SK-N-SH treated with all-trans-retinoic acid at 6 μM for 48 hours (cell line): ENCODE data around the gene RFC3.

ENCODE experiments used
- ARNTL ChIP-seq: fragments of 450-650 bp; formaldehyde crosslinking; IDR thresholded peaks from 2 replicates; pipeline ENCODE4 v1.5.0; 2020; ENCODE audit warnings: low read depth, mild to moderate bottlenecking, moderate library complexity, borderline replicate concordance
- BACH2 ChIP-seq: fragments of 250-450 bp; sonication (Bioruptor Pico); IDR thresholded peaks from 2 replicates; pipeline ENCODE4 v1.9.0; 2021; ENCODE audit warnings: mild to moderate bottlenecking, borderline replicate concordance
- CREB5 ChIP-seq: fragments of 250-450 bp; sonication (Bioruptor Pico); IDR thresholded peaks from 2 replicates; pipeline ENCODE4 v1.5.1; 2020; ENCODE audit warnings: low read depth, mild to moderate bottlenecking, moderate library complexity
- CSDC2 ChIP-seq: fragments of 250-450 bp; sonication (Bioruptor Pico); IDR thresholded peaks from 2 replicates; pipeline ENCODE4 v1.5.0; 2020; ENCODE audit warnings: mild to moderate bottlenecking, moderate library complexity
- CSRNP3 ChIP-seq: fragments of 250-450 bp; sonication (Bioruptor Pico); IDR thresholded peaks from 2 replicates; pipeline ENCODE4 v1.5.1; 2021; ENCODE audit warnings: mild to moderate bottlenecking, moderate library complexity
- RARB ChIP-seq: fragments of 250-450 bp; sonication (Bioruptor Pico); IDR thresholded peaks from 2 replicates; pipeline ENCODE4 v1.8.0; 2021; ENCODE audit warnings: mild to moderate bottlenecking, moderate library complexity
- TCF4 ChIP-seq: fragments of 250-450 bp; sonication (Bioruptor Pico); IDR thresholded peaks from 2 replicates; pipeline ENCODE4 v1.8.0; 2021; ENCODE audit warnings: mild to moderate bottlenecking, moderate library complexity, borderline replicate concordance
- TOX ChIP-seq: fragments of 250-450 bp; sonication (Bioruptor Pico); IDR thresholded peaks from 2 replicates; pipeline ENCODE4 v1.8.0; 2021; ENCODE audit warnings: mild to moderate bottlenecking, moderate library complexity, borderline replicate concordance
- ZC3H10 ChIP-seq: fragments of 250-450 bp; sonication (Bioruptor Pico); IDR thresholded peaks from 2 replicates; pipeline ENCODE4 v1.5.1; 2021; ENCODE audit warnings: mild to moderate bottlenecking, moderate library complexity
- ZNF70 ChIP-seq: fragments of 450-650 bp; formaldehyde crosslinking; IDR thresholded peaks from 2 replicates; pipeline ENCODE4 v1.5.0; 2020; ENCODE audit warnings: mild to moderate bottlenecking, moderate library complexity
- TF ChIP-seq, protein P1 (sequence below): fragments of 250-450 bp; sonication (Bioruptor Pico); IDR thresholded peaks from 2 replicates; pipeline ENCODE4 v1.8.0; 2020; ENCODE audit warnings: mild to moderate bottlenecking, moderate library complexity, borderline replicate concordance

DNA sequence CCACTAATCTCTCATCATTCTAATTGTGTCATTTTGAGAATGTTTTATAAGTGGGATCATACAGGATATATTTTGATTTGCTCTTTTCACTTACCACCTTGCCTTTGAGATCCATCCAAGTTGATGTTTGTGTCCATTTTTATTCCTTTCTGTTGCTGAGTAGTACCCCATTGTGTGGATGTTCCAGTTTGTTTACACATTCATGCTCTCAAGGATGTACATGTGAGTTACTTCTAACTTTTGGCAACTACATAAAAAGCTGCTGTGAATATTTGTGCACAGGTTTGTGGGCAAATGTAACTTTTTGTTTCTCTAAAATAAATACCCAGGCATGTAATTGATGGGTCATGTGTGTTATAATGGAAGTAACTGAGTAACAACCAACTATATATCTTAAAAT lies 64.9 kb downstream of the RFC3 start:
- TF ChIP-seq ZC3H10 (CRISPR knock-in tag) (no peak), CSDC2 (CRISPR knock-in tag) (no peak), ZNF70 (CRISPR knock-in tag) (no peak), RARB (CRISPR knock-in tag) (no peak), ARNTL (CRISPR knock-in tag) (no peak), TCF4 (CRISPR knock-in tag) (no peak), CSRNP3 (no peak), BACH2 (CRISPR knock-in tag) (no peak), TOX (no peak), CREB5 (CRISPR knock-in tag) (no peak)
- TF ChIP-seq, protein P1, sequence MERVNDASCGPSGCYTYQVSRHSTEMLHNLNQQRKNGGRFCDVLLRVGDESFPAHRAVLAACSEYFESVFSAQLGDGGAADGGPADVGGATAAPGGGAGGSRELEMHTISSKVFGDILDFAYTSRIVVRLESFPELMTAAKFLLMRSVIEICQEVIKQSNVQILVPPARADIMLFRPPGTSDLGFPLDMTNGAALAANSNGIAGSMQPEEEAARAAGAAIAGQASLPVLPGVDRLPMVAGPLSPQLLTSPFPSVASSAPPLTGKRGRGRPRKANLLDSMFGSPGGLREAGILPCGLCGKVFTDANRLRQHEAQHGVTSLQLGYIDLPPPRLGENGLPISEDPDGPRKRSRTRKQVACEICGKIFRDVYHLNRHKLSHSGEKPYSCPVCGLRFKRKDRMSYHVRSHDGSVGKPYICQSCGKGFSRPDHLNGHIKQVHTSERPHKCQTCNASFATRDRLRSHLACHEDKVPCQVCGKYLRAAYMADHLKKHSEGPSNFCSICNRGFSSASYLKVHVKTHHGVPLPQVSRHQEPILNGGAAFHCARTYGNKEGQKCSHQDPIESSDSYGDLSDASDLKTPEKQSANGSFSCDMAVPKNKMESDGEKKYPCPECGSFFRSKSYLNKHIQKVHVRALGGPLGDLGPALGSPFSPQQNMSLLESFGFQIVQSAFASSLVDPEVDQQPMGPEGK, result no peak
